Ectodermal cell (in vitro differentiated cells): Measurements from ENCODE around the gene SGCD.

ENCODE experiments used
- H3K27ac ChIP-seq: 2 replicates; pipeline ENCODE4 v1.7.0; 2013; ENCODE audit warnings: mild to moderate bottlenecking, low read depth, low read length; ENCODE audit not compliant: insufficient read depth, poor library complexity, severe bottlenecking
- H3K27me3 ChIP-seq: 2 replicates; pipeline ENCODE4 v1.7.0; 2013; ENCODE audit warnings: mild to moderate bottlenecking, low read length; ENCODE audit not compliant: insufficient read depth, control insufficient read depth, poor library complexity, severe bottlenecking
- H3K36me3 ChIP-seq: one replicate; pipeline ENCODE4 v1.7.0; 2013; ENCODE audit warnings: low read length; ENCODE audit not compliant: control insufficient read depth, insufficient read depth
- H3K4me1 ChIP-seq: one replicate; pipeline ENCODE4 v1.7.0; 2013; ENCODE audit warnings: low read length; ENCODE audit not compliant: control insufficient read depth, insufficient read depth
- H3K4me3 ChIP-seq: 2 replicates; pipeline ENCODE4 v1.7.0; 2013; ENCODE audit warnings: low read depth, low read length, control low read depth; ENCODE audit not compliant: insufficient read depth
- H3K9me3 ChIP-seq: 2 replicates; pipeline ENCODE4 v1.7.0; 2013; ENCODE audit warnings: mild to moderate bottlenecking, low read length, moderate library complexity; ENCODE audit not compliant: control insufficient read depth
- WGBS, 2 experiments: methylation state at CpG; one replicate each; pipeline ENCODE4 v1.1.7; 2013; ENCODE audit warnings: missing lambda C conversion rate in 2 of 2; 5-methylcytosine and 5-hydroxymethylcytosine counted together

SGCD gene

DNA sequence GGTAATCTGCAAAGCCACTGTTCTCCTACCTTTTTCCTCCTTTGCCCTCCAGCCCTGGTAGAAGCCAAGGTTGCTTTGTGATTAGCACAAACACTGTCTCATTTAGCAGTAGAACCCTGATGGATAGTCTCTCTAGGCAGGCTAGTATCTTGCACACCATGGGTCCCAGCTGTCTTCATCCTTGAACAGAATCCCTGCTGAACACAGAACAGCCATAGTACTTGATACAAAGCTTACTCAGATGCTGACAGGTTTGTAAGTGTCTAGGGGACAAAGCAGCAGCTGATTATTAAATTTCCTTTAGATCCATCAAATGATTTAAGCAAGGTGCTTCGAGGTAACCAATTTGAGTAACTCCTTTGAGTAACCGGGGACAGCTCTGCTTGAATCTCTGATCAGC, 359.4 kb downstream of the SGCD start:
- no peak overlapping the region for H3K27ac ChIP-seq
- H3K36me3 ChIP-seq, result no peaks in the 10 kb centered on the region
- 82 to 84% methylated on average over 2 of the region's 2 CpGs for WGBS, 2 experiments
- H3K27me3 ChIP-seq, result no peaks in the 10 kb centered on the region
- no peak overlapping the region for H3K4me3 ChIP-seq
- H3K4me1 ChIP-seq, result peaks cover 5% of the 10 kb centered on the region
- H3K9me3 ChIP-seq, result no peaks in the 10 kb centered on the region

DNA sequence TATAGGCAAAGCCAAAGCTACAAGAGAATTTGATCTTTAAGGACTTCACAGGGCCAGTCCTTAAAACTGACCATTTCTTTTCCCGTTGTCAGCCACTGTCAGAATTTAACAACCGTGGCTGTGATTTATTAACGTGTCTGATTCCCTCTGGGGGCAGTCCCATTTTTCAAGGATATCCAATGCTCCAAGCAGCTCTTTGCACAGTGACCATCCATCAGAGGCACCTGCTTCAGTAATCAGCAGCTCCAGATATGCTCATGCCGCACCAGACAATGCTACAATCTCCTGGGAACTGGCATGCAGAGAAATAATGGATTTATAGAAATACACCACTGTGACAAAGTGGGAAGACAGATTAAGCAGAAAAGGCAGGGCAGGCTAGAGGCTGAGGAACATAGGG, 359.8 kb downstream of the SGCD start:
- no peak overlapping the region for H3K4me3 ChIP-seq

DNA sequence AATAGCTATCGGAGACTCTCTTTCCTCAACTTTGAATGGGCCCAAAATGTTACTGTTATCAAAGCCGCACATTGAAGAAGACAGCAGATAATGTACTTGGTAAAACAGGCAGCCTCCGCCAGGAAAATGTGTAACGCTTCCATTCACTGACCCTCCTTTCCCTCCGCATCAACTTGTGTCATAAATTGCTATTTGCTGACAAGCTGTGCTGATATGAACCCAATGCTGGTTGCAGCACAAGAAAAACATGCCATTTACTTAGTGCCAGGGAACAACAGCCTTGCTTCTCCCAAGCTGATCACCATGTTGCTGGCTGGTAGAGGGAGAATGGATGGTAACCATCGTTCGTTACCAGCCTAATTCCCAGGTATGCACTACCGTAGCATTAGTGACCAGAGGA, 360.6 kb downstream of the SGCD start:
- no peaks in the 10 kb centered on the region for H3K9me3 ChIP-seq
- WGBS, 2 experiments, result 94 to 97% methylated on average over 8 of the region's 8 CpGs
- no peaks in the 10 kb centered on the region for H3K27me3 ChIP-seq
- no peak overlapping the region for H3K4me3 ChIP-seq
- peaks cover 5% of the 10 kb centered on the region for H3K4me1 ChIP-seq
- no peaks in the 10 kb centered on the region for H3K36me3 ChIP-seq
- H3K27ac ChIP-seq, result no peak overlapping the region

More for the DNA sequence above, 359.8 kb downstream of the SGCD start:
- Histone ChIP-seq H3K27me3 (no peaks in the 10 kb centered on the region), H3K36me3 (no peaks in the 10 kb centered on the region), H3K4me1 (peaks cover 5% of the 10 kb centered on the region), H3K27ac (no peak overlapping the region), H3K9me3 (no peaks in the 10 kb centered on the region)
- 80 to 88% methylated on average over 4 of the region's 4 CpGs for WGBS, 2 experiments

DNA sequence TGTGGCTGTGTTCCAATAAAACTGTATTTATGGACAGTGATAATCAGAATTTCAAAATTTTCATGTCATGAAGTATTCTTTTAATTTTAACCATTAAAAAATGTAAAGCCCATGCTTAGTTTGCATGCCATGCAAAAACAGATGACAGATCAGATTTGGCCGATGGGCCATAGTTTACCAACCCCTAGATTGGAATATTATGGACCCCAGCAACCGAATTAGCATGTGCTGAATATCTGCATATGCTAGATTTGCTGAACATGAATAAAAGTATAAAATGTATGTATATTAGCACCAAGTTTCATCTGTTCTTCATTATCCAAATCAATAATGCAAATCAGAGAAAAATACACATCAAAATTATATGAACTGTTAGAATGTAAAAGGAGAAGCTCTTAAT, 364.6 kb downstream of the SGCD start:
- no peak overlapping the region for H3K27ac ChIP-seq
- peaks cover 5% of the 10 kb centered on the region for H3K4me1 ChIP-seq
- no peaks in the 10 kb centered on the region for H3K27me3 ChIP-seq
- H3K36me3 ChIP-seq, result no peaks in the 10 kb centered on the region
- H3K4me3 ChIP-seq, result no peak overlapping the region
- WGBS, 2 experiments, result 89 to 98% methylated on average over 2 of the region's 2 CpGs
- H3K9me3 ChIP-seq, result no peaks in the 10 kb centered on the region

DNA sequence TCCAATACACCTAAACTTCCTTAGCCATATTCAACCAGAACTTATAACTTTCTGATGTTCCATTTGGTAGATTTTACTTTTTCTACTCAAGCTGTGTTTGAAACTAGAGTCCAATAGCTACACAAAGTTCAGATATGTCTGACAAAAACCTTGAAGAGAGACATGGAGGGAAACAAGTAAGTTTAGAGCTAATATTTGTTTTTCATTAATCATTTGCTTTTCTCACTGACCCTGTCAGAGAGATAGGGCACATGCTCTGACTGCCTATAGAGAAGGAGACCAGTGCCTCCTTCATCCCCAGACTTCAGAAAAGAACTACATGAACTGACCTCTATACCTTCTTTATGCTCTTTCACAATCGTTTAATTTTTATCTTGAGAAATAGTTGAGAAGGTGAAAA, 366.1 kb downstream of the SGCD start:
- no peak overlapping the region for H3K4me3 ChIP-seq
- no peaks in the 10 kb centered on the region for H3K36me3 ChIP-seq
- H3K4me1 ChIP-seq, result no peaks in the 10 kb centered on the region
- no peaks in the 10 kb centered on the region for H3K9me3 ChIP-seq
- no peak overlapping the region for H3K27ac ChIP-seq
- H3K27me3 ChIP-seq, result no peaks in the 10 kb centered on the region
- no CpG with 5 or more reads among the region's 1 CpG for WGBS, 2 experiments

DNA sequence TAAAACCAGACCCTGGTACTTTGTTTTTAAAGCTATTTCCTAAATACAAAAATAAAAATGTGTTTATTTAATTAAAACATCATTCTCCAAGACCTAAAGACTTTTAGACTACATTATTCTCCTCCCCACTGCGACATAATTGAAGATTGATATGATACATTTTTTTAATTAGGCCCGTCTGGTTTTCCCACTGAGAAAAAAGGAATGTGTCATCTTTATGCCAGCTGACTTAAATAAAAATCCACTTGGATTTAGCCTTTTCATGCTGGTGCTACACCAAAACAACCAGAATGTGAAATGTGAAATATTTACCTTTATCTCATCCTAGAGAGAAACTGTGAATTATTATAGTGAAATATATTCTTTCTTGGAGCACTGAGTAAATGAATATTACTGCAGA, 367.6 kb downstream of the SGCD start:
- WGBS, 2 experiments, result 93% methylated on average over 2 of the region's 2 CpGs; no CpG with 5 or more reads in 1 of the 2 experiments
- H3K9me3 ChIP-seq, result no peaks in the 10 kb centered on the region
- no peaks in the 10 kb centered on the region for H3K27me3 ChIP-seq
- no peaks in the 10 kb centered on the region for H3K36me3 ChIP-seq
- H3K27ac ChIP-seq, result no peak overlapping the region
- H3K4me1 ChIP-seq, result no peaks in the 10 kb centered on the region
- H3K4me3 ChIP-seq, result no peak overlapping the region

DNA sequence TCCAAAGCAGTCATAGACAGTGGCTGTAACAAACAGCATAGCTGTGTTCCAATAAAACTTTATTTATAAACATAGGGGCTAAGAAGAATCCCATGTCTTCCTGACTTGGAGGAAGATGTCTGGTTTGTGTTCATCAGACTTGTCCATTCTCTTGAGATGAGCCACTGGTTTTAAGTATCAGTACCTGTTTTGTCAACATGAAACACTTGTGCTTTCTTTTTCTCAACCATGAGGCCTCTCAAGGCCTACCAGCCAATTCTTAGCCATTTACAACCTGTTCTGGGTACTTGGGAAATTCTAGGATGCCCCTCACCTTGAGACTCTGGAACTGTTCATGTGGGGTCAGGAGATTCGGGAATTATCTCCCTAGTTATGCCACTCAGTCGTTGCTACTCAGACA, 368.8 kb downstream of the SGCD start:
- H3K27me3 ChIP-seq, result no peaks in the 10 kb centered on the region
- H3K4me3 ChIP-seq, result no peak overlapping the region
- no peaks in the 10 kb centered on the region for H3K4me1 ChIP-seq
- H3K36me3 ChIP-seq, result no peaks in the 10 kb centered on the region
- no peaks in the 10 kb centered on the region for H3K9me3 ChIP-seq
- 87 to 93% methylated on average over 2 of the region's 2 CpGs for WGBS, 2 experiments
- no peak overlapping the region for H3K27ac ChIP-seq

DNA sequence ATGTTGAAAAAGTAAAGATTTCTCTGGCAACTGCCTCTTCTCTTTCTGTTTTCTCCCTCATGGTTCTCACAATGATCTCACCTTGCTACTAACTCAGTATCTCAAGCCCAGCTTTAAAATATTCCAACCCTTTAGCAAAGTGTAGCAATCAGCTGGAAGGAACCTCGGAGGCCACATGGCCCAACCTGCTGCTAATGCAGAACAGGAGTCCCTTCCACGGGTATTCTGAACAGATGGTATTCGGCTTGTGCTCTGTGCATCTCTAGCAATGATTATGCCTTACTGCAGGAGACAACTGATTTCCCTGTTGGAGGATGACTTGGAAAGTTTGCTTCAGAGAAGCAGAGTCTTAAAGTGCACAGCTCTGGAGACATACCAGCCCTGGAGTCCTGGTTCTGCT, 371.4 kb downstream of the SGCD start:
- WGBS, 2 experiments, result 92 to 93% methylated on average over 3 of the region's 3 CpGs
- no peaks in the 10 kb centered on the region for H3K27me3 ChIP-seq
- no peak overlapping the region for H3K4me3 ChIP-seq
- no peak overlapping the region for H3K27ac ChIP-seq
- no peaks in the 10 kb centered on the region for H3K9me3 ChIP-seq
- H3K36me3 ChIP-seq, result no peaks in the 10 kb centered on the region
- H3K4me1 ChIP-seq, result no peaks in the 10 kb centered on the region

DNA sequence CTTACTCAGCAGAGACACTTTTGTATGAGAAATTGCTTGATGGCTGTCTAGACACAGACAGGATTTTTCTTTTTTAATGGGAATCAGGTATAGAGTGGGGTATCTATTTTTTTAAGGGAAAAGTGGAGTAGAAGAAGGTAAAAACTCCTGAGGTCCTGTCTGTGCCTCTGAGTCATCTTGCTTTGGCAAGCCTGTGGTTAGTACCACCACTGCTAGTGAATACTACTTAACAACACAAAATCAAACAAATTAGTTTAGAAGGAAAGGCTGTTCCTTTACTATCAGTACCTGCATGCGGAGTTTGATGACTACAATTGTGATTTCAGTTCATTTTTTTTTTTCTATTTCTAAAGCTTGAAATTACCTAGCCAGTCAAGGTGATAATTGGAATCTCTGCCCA, 372.2 kb downstream of the SGCD start:
- H3K27ac ChIP-seq, result no peak overlapping the region
- H3K4me1 ChIP-seq, result no peaks in the 10 kb centered on the region
- WGBS, 2 experiments, result 78 to 87% methylated on average over 1 of the region's 1 CpG
- H3K36me3 ChIP-seq, result no peaks in the 10 kb centered on the region
- H3K9me3 ChIP-seq, result no peaks in the 10 kb centered on the region
- no peak overlapping the region for H3K4me3 ChIP-seq
- no peaks in the 10 kb centered on the region for H3K27me3 ChIP-seq

DNA sequence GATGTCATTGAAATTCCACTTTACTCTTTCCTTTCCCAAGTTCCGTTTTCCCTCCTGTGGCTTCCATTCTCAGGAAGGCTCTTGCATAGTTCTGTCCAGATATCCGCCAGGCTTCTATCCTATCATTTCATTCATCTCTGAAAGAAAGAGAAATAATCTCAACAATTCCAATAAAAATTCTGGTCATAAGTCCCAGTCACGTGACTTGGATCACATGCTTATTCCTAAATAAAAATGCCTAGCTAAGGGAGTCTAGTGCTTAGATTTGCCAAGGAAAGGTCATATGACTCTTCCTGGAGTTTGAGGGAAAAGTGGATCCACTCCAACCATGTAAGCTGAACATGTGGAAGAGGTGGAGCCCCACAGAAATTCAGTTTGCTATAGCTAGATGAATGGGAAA, 377.2 kb downstream of the SGCD start:
- no peaks in the 10 kb centered on the region for H3K4me1 ChIP-seq
- H3K27me3 ChIP-seq, result no peaks in the 10 kb centered on the region
- H3K27ac ChIP-seq, result no peak overlapping the region
- H3K9me3 ChIP-seq, result no peaks in the 10 kb centered on the region
- 93 to 98% methylated on average over 3 of the region's 3 CpGs for WGBS, 2 experiments
- no peaks in the 10 kb centered on the region for H3K36me3 ChIP-seq
- H3K4me3 ChIP-seq, result no peak overlapping the region

DNA sequence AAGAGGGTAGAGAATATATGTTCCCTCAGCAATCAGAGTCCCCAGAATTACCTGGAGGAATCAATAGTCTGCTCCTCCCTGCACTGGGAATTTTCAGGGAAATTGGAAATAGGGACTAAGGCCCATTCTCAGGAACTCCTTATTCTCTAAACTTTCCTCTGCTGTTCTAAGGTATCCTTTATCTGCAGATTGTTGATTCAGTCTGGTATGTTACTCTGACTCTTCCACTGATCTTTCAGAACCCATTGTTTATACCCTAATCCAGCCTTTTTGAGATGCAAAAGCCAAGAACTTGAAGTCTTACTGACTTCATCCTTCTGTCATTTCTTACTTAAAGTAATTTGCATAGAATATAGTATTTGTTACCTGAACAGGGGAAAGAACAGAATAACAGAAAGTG, 379.7 kb downstream of the SGCD start:
- no peaks in the 10 kb centered on the region for H3K9me3 ChIP-seq

More for the DNA sequence above, 379.7 kb downstream of the SGCD start:
- Histone ChIP-seq H3K27ac (no peak overlapping the region), H3K4me1 (no peaks in the 10 kb centered on the region), H3K36me3 (no peaks in the 10 kb centered on the region), H3K27me3 (no peaks in the 10 kb centered on the region), H3K4me3 (no peak overlapping the region)
